GM21723 (cell line): Measurements from ENCODE around the gene BRD9.
"Not testable (repeated sequence)": the region's sequence is repeated elsewhere in the genome, so short reads cannot be mapped to it uniquely, and the experiment has no call there.

Experiments used
- ATAC-seq: cut with Tn5 transposase; IDR thresholded peaks from one replicate; pipeline ENCODE4 v1.9.1; 2021; ENCODE audit warnings: mild to moderate bottlenecking, moderate library complexity; ENCODE audit not compliant: unreplicated experiment

Gene BRD9

DNA sequence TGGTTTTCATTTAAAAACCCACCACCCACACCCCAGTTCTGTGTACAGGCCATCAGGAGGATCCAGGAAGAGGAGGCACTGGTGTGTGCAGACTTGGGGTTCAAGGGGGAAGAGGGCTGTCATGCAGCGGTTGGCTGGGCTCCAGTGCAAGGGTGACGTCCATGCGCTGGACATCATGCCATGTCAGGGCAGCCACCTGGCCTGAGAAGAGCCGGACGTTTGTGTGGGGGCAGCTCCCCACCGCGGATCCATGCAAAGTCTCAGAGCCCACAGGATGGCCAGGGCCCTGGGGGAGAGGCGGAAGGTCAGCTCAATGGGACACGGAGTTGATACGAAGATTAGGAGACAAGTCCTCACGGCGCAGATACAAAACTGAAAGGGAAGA is 11.1 kb downstream of the BRD9 start:
- ATAC-seq = no peak

DNA sequence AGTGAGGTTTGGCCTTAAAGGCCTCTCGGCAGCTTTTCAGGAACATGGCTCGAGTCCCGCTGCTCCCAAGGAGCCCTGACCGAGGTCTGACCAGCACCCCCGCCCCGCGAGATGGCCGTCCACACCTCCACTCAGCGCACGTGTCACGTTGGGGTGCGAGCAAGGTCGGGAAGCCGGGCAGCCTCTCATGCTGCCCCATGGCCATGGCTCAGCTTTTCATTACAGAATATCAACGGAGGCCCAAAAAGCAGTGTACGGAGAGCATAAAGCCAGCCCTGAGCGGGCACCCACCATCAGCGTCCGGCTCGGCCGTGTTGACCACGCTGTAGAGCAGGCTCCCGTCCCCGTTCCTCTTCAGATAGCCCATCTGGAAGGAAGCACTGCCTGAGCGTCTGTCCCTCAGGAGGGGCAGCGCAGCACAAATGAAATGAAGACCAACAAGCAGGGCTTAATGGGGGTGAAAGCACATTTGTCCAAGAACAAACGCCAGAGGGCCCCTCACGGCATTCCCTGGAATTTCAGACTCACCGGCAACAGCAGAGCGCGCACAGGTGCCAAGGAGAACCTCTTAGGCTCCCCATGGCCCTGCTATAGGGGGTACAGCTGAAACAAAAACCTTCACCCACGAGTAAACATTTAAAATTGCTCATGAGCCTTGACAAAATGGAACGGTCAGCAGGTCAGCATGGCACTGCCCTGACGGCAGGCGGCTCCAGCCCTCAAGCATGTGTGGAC is 11.6 kb downstream of the BRD9 start:
- ATAC-seq = no peak

DNA sequence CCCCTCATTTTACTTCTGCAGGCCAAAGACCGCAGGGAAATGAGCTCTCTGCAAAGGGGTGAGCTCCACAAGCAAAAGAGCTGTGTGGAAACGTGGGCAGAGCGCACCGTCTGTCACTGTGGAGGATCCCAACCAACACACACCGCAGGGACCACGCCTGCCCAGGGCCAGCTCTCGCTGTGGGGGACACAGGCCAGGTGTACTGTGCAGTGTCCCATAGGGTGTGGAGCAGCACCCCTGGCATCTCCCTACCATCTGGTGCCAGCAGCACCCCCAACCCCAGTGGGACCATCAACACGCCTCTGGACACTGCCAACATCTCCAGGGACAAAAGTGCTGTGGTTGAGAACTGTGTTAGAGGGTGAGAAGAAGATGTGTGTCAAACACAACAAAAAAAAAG is 13.9 kb downstream of the BRD9 start:
- not testable (repeated sequence) for ATAC-seq

DNA sequence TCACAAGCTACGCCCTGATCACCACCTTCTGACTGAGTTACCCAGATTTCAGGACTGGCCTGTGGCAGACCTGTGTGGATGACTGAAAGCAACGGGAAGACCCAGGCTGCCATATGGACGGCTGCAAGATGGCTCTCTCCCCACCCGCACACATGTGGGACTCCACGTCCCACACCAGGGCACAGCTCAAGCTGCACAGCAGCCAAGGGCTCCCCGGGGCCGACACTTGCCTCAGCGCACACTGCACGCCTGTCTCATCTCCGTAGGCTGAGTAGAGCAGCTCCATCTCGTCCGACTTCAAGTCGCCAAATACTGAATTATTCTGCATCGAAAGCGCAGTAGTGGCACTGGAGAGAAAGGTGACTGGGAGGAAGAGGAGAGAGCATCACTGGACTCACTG is 14.5 kb downstream of the BRD9 start:
- no peak for ATAC-seq

DNA sequence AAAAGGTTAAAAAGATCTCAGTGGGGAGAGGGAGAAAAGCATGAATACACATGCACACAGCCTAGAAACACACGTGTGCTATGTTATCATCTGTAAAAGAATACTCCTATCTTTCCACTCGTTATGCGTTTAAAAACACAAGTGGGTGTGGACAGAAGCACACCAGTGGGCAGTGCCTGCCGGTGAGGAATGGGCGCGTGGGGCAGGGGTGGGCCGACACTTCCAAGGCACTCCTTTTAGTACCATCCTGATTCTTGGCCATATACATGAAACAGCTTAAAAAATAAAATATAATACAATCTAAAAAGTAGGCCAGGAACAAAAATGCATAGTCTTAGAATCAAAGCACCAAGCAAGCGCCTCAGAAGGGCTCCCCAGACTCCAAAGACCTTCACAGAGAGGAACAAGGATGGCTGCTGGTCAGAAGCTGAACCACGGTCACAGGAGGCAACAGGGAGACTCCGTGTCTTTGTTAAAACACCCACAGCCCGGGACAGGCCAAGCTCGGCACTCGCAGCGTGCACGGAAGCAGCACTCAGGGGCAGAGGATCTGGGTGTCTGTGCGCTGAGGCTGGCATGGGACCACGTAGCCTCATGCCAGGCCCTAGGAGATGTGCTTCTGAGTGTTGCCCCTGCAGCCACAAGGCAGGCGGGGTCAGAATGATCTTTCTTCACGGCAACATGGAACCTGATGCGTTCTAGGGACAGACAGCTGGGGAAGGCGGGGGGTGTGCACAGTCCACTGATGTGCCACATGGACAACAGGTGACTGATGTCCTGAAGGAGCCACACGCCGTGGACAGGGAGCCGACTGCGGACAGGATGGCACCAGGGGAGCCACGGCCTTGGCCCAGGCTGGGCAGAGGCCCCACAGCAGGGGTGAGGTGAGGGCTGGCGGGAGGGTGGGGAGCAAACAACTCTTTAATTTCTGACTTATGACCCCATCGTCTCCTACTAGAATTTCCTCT is 15.9 kb downstream of the BRD9 start:
- no peak for ATAC-seq

DNA sequence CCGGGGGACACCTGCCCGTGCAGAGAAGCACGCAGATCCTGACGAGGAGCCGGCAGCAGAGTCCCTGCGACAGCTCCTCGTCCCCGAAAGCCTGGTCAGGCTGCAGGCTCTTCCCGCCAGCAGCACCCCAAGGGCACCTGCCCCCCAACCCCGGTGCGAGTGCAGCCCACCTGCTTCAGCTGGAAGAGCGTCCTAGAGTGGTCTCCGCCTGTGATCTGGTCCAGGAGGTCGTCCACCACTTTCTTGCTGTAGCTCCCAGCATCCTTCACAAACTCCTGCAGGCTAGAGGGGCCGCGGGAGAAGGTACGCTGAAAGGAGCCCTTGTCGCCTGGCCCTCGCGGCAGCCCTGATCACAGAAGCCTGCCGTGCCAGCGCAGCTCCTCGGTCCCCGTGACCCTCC is 16.7 kb downstream of the BRD9 start:
- no peak for ATAC-seq

DNA sequence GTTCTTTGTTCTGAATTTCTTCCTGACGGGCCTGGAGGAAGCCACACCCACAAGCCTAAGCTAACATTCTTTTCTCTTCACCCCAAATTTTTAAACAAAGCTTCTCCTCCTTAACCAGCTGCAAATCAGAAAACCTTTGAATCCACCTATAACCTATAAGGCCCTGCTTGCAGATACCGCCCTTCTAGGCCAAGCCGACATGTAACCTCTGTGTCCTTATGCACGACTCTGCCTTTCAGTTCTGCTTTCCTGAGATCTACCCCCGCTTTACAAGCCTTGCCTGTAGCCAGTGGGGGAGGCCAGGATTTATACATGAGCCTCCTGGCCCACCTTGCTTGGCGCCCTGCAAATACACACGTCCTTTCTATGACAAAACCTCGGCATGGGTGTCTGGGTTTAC is 19.3 kb downstream of the BRD9 start:
- ATAC-seq = peak; percentile 91

DNA sequence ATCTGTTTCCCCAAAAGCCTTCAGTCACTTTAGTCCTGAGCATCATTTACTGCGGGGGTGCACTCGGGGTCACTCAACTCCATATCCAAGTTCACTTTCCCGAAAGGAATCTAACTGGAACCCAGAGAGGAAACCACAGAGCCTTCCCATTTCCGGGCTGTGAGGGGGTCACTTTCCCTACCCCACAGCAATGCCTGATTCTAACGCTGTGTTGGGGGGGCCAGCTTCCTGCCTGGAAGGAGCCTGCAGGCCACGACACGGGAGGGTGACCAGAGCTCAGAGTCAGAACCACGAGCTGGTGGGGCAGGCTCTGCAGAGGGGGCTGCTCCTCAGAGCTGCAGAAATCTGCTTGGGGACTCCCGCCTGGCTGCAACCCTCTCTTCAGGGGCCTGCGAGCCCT is 20.3 kb downstream of the BRD9 start:
- ATAC-seq = no peak

DNA sequence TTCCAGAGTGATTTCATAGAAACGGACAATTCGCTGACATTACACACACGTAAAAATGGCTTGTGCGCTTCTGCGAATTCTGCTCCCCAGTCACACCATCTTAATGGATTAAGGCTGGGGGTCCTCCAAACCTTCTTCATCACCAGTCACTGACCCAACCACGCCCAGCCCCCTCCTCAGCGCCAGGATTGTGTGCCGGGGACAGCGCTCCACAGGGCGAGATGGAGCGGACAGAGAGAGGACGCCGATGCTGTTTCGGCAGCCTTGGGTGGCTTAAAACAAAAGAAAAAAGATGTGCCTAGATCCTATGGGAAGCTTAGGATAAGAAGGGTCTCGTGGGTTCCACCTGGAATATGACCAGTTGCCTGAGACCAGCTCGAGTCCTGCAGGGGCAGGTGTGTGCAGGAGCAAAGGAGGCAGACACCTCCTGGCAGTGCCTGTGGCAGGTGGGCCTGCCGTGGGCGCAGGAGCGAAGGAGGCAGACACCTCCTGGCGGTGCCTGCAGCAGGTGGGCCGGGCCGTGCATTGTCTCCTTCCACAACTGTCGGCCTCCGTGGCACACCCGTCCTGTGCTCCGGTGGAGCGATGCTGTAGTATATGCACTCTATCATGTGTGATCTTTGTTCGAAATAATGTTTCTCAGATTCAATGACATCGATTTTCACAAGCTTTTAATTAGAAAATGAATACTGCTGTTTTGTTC is 20.9 kb downstream of the BRD9 start:
- no peak for ATAC-seq

DNA sequence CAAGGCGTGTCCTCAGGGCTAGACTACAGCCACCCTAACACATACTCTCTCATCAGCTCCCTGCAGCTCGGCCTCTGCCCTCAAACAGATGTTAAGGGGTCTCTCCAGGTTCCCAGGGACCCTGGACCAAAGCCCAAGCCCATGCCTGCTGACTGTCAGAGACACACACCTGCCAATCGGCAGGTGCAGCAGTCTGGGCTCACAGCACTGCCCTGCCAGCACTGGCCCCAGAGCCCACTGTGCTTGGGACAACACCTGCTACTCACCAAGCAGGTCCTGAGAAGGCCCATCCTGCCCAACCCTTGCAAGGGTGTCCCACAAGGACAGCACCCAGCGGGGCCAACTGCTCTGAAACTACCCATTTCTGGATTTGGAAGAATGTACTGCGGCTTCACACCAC is 21.6 kb downstream of the BRD9 start:
- ATAC-seq = no peak

DNA sequence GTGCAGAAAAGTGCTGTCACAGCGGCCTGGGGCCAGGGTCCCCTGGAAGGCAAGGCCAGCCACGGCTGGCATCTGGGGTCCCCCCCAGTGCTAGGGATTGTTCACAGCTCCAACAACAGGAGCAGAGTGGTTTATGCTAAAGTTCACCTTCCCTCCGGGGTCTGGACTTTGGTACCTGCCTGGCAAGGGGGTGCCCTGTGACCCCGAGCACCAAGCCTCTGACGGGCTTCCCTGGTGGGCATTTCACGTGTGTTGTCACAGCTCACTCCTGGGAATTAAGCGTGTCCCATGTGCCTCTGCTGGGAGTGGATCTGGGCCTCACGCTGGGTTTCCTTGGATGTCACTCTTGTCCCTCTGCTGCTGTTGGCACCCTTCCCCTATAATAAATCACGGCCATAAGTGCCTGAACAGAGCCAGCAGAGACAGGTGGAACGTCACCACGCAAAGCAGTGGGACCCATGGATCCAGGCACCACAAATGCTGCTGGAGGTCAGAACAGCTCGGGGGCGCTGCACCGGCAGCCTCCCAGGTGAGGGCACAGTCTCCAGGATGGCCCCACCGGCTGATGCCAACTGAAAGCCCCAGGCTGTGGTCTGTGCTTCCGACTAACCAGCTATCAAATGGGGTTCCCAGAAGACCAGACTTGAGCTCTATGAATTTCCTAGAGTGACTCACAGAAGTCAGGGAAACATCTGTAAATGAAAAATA is 24.0 kb downstream of the BRD9 start:
- ATAC-seq = no peak

DNA sequence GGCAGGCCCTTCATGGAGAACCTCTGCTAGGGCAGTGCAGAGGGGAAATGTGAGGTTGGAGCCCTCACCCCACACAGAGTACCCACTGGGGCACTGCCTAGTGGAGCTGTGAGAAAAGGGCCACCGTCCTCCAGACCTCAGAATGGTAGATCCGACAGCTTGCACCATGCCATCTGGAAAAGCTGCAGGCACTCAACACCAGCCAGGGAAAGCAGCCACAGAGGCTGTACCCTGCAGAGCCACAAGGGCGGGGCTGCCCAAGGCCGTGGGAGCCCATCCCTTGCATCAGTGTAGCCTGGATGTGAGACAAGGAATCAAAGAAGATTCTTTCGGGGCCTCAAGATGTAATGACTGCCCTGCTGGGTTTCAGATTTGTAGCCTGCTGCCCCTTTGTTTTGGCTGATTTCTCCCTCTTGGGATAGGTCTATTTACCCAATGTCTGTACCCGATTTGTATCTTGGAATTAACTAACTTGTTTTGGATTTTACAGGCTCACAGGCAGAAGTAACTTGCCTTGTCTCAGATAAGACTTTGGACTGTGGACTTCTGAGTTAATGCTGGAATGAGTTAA is 25.2 kb downstream of the BRD9 start:
- ATAC-seq = no peak

DNA sequence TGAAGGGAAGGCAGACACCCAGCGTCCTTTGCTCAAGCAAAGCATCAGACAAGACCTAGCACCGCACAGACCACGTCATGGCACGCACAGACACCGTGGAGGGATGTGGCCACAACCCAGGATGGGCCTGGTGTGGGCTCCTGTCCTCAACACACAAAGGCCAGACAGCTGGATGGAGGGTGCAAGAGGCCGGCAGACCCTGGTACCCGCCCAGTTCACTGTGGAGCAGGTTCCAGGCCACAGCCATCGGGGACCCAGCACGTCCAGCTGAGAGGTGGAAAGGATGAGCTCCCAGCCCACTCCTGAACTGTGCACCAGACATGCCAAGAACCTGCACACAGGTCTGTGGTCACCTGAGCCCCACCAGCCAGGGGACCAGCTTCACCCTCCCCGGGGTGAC is 26.8 kb downstream of the BRD9 start:
- ATAC-seq = no peak

DNA sequence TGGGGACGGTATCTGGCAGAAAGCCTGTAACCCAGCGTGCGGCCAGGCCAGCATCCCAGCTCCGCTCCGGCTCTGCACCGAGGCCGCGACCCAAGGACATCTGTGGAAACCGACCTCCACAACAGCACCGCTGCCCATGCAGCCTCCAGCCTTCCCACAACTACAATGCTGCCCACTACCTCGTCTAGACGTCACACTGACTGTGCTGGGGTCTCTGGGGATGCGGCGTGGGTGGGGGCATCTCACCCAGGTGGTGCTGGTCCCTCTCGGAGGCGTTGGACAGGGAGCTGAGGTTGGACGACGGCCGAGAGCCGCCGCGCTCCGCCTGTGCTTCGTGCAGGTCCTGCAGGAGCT is 27.5 kb downstream of the BRD9 start:
- ATAC-seq = no peak

DNA sequence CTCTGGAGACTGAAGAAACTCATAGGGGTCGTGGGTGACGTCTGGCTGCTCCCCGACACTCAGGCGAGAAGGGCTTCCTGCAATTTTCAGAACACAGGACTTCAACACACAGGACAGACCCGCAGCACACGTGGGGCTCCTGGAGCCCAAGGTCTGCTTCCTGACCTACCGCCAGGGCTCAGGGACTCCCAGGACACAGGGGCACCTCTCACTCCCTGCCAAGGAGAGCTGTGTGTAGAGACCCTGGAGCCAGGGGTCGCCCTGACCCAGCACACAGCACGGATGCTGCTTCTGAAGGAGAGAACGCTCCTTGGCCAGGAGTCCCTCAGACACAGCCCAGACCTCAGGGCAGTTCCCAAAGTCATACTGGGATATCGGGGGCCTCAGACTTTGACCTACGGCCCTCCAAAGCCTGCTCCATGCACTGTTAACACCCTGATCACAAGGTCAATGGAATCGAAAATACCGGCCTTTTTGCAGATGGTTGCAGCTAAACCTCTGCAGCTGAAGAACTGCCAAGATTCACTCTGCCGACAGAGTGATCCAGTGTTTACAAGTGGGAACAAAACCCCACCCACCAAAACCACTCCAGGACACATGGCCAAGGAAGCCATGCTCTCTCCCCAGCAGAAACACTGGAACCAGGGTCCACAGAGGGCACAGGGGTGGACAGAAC is 28.0 kb downstream of the BRD9 start:
- ATAC-seq = no peak

DNA sequence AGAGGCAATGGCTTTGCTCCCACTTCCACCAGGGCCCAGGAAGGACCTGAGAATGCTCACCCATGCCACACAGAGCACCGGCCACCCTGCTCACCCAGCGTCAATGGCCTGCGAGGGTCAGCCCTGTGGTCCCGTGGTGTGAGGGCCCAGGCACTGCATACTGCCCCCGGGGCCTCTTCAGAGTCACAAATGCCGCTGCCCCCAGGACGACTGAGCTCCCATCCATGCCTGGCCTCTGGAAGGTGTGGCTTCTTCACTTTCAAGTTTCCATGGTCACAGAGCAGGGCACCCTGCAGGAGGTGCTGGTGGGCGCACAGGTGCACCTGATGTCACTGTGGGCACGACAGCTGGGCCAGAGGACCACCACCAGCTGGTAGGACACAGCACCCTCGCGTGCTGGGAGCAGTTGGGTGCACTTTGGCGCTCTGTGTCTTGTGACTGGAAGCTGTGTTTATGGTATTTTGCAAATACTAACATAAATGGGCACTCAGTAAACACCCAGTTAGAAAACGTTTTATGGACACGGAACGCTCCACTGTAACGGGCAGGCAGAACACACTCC is 29.3 kb downstream of the BRD9 start:
- no peak for ATAC-seq

DNA sequence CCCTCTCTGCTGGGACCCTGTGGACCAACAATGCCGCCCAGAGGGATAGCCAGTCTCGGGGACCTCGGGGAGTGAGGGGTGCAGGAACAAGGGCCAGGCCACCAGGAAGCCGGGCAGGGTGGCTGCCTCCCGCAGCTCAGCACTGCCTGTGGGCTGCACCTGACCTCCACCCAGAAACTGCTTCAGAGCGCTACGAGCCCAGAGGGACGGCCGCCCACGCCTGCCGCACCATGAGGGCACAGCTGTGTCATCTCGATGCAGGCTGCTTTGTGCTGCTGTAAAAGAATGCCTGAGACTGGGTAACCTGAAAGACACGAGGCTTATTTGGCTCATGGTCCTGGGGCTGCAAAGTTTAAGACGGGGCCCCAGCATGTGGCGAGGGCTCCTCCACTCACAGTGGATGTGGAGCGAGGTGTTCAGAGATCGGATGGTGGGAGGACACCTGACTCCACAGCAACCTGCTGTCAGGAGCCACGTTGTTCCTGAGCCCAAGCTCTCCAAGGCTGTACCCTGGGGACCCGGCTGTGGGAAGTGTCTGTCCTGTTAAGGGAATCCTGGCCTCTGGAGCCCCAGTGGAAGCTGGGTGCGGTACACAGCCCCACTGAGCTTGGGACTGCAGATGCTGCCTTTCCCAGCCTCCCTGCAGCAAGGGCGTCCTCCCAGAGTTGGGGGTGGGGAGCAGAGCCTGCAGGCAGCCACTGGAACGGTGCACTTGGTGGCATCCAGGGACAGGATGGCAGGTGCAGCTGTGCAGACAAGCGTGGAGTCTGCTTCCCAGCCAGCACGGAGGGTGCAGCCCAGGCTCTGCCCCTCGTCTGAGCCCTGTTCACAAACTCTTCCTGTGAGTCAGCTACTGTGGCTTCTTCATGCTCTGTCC is 30.0 kb downstream of the BRD9 start:
- ATAC-seq = no peak

DNA sequence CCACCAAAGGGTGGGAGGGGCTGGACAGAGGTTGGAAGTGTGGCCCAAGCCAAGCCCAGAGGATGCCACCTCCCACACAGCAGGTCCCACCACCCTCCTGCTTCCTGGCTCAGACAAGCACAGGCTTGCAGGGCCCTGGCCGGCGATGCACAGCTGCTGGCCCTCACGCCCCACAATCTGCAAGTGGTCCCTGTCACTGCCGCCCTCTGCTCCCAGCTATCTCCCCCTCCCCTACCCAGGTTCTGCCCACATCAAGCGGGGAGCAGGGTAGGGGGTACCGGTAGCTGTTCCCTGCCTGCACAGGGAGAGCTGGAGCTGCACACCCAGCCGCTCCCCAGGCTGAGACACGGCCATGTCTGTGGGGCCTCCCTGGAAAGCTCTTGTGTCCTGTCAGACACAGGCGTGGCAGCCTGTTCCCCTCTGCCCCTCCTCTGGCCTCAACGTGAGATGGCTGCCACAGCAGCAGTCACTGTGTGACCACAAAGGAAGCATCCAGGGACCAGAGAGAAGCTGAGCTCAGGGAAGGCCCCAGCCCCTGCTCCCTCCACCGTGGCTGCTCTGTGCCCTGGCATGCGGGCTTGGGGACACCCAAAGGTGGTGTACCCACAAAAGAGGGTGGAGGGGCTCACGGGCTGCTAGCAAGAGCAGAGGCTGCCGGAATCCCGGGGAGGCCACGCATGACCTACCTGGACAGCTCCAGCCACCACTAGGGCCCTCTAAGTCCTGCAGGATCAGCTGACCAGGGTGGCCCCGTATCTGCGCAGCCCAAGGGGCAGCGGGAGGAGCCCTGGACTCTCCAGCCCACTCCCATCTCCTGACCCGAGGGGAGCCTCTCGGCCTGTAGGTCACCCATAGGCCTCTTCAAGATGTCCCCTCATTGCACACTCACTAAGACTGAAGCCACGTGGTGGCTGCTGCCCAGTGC is 30.9 kb downstream of the BRD9 start:
- no peak for ATAC-seq
